Fibroblast of villous mesenchyme (primary cell): Measurements from ENCODE around the gene CBFB. TPM values are rescaled to one million over a fixed set of nuclear protein-coding genes. Genes with fewer than 3 reads are reported as not detected.
A peak's percentile ranks its signal among the peaks of the same experiment; 100 is the strongest.

ENCODE experiments used
- DNase-seq: peaks from one replicate; pipeline ENCODE4 v3.0.0-alpha.2; 2010; ENCODE audit warnings: low read depth
- H3K4me3 ChIP-seq: 2 replicates; pipeline ENCODE4 v1.5.1; 2011; ENCODE audit warnings: low read depth, mild to moderate bottlenecking, low read length
- total RNA-seq: library from RNA; depleted of rRNA; stranded (reverse); fragments of >200 nt; gene quantifications from 2 replicates; pipeline ENCODE4 v1.2.3, GENCODE V29; 2012
- TF ChIP-seq, protein P1 (sequence below): IDR thresholded peaks from 2 replicates; pipeline ENCODE4 v1.5.1; 2012; ENCODE audit warnings: low read depth, mild to moderate bottlenecking, low read length; ENCODE audit not compliant: insufficient read depth

CBFB gene
- total RNA-seq, 1 donor: 91.5 TPM

GRCh38 chr16:67101311-67102082, 72.5 kb downstream of the CBFB start:
- DNase-seq: peak; percentile 25
- TF ChIP-seq, protein P1, sequence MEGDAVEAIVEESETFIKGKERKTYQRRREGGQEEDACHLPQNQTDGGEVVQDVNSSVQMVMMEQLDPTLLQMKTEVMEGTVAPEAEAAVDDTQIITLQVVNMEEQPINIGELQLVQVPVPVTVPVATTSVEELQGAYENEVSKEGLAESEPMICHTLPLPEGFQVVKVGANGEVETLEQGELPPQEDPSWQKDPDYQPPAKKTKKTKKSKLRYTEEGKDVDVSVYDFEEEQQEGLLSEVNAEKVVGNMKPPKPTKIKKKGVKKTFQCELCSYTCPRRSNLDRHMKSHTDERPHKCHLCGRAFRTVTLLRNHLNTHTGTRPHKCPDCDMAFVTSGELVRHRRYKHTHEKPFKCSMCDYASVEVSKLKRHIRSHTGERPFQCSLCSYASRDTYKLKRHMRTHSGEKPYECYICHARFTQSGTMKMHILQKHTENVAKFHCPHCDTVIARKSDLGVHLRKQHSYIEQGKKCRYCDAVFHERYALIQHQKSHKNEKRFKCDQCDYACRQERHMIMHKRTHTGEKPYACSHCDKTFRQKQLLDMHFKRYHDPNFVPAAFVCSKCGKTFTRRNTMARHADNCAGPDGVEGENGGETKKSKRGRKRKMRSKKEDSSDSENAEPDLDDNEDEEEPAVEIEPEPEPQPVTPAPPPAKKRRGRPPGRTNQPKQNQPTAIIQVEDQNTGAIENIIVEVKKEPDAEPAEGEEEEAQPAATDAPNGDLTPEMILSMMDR: no peak
- H3K4me3 ChIP-seq: no peak overlapping the region

- no peak overlapping the region for H3K4me3 ChIP-seq
- DNase-seq: no peak
- TF ChIP-seq, protein P1: peak; percentile 51
Observed at GRCh38 chr16:67104061-67104460, 75.1 kb downstream of the CBFB start.

DNA sequence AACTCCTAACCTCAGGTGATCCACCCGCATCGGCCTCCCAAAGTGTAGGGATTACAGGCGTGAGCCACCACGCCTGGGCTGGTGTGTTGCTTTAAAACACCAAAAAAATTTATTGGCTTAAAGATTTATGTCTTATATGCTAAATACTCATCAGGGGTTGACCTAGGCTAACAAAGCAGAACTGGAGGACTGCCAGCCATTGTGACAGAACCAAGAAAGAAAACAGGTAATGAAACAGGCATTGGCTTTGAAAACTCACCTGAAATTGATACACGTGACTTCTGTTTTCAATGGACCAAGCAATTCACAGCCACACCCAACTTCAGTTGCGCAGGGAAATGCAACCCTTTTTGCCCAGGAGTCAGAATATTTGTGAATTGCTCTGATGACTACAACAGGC, 75.9 kb downstream of the CBFB start:
- no peak for DNase-seq
- TF ChIP-seq, protein P1: no peak
- H3K4me3 ChIP-seq: no peak overlapping the region

GRCh38 chr16:67105246-67105645, 76.3 kb downstream of the CBFB start:
- no peak for DNase-seq
- H3K4me3 ChIP-seq: no peak overlapping the region
- TF ChIP-seq, protein P1: no peak

GRCh38 chr16:67105881-67106280, 76.9 kb downstream of the CBFB start:
- no peak for DNase-seq
- TF ChIP-seq, protein P1: no peak
- H3K4me3 ChIP-seq: no peak overlapping the region

GRCh38 chr16:67108489-67108888, 79.5 kb downstream of the CBFB start:
- DNase-seq: no peak
- no peak overlapping the region for H3K4me3 ChIP-seq
- TF ChIP-seq, protein P1: no peak

DNA sequence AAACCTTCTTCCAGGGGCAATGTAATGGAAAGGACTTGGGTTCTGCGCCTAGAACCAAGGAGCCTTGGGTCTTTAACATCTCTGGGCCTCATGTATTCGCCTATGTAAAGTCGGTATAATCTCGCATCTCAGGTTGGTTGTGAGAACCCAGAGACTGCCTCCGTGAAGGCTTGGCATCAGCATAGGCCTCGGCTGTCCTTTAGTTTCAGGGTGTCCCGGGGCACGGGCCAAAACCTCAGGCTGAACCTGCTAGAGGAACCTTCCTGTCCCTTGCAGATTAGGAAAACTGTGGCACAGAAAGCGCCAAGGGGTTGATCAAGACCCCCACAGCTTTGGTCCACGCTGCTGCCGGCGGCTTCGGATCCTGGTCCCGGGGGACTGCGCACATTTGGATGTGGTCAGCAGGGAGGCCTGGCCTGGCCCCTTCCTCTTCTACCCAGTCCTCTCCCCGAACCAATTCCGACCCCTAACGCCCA, 80.0 kb downstream of the CBFB start:
- TF ChIP-seq, protein P1: no peak
- peak overlapping the region; percentile 87 for H3K4me3 ChIP-seq
- no peak for DNase-seq
